HG02759 (cell line): ENCODE measurements around the gene EIF3M.
A peak's percentile ranks its signal among the peaks of the same experiment; 100 is the strongest.

Experiments used
- ATAC-seq: cut with Tn5 transposase; IDR thresholded peaks from one replicate; pipeline ENCODE4 v1.9.1; 2021; ENCODE audit warnings: mild to moderate bottlenecking, moderate library complexity; ENCODE audit not compliant: unreplicated experiment

EIF3M gene

DNA sequence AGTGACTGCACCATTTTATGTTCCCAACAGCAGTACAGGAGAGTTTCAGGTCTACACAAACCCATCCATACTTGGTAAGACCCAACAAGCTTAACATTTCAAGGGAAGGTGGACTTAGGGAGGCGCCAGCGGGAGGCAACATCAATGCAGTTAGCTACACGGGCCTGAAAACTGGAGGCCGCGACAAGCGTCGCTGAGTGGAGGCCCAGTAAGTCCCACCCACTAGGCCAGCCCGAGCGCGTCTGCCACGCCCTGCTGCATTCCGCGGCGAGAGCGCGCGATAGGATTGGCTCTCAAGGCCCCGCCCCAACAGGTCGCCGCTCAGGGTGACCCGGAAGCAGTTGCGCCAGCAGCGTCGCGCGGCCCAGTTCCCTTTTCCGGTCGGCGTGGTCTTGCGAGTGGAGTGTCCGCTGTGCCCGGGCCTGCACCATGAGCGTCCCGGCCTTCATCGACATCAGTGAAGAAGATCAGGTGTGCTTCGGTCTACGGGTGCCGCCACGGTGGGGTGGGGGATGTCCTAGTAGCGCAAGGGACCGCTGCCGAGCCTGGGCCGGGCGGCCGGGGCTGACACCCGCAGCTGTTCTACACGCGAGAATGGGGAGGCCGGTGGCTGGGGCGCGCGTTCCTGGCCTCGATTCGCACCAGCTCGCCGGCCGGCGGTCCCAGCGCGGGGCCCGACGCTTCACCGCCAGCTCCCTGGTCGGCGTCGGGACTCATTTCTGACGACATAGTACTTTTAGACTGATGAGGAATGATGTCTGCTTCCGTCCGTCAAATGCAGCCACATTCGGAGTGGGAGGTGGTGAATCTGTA lies at the start of gene EIF3M:
EIF3M (plus strand) TSS at position 373 of the 813 bp plus-strand sequence; CDS start at position 430, 57 bp downstream.
- ATAC-seq, result peak; percentile 98

- no peak for ATAC-seq
Measured at GRCh38 chr11:32538804-32539203, 44.8 kb upstream of the EIF3M start.

- ATAC-seq, result no peak
Measured at GRCh38 chr11:32549611-32550187, 33.9 kb upstream of the EIF3M start.

DNA sequence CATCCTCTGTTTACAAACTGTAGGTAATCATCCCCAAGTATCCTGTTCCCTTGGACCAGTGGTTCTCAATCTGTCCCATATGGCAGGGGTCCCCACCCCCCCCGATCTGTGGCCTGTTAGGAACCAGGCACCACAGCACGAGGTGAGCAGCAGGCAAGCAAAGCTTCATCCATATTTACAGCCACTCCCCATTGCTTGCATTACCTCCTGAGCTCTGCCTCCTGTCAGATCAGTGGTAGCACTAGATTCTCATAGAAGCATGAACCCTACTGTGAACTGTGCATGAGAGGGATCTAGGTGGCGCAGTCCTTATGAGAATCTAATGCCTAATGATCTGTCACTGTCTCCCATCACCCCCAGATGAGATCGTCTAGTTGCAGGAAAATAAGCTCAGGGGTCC lies 33.4 kb upstream of the EIF3M start:
- ATAC-seq, result no peak

DNA sequence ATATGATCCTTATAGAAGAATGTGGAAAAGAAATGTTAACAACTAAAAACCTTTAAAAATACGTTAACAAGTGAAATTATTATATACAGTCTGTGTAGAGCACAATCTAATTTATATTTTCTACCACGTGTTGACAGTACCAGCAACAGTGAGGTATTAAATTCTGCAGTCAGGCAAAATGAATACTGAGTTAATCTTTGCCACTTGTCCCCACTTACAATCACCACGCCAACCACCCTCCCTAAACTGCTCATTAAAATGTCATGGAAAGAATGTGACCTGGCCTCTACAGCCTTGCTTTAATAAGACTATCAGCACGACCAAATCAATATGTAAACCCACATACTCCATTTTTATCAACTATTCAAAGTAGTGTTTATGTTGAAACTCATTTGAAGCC lies 28.5 kb upstream of the EIF3M start:
- ATAC-seq, result no peak

GRCh38 chr11:32555895-32556294 lies 27.7 kb upstream of the EIF3M start:
- no peak for ATAC-seq

GRCh38 chr11:32561835-32562234 lies 21.8 kb upstream of the EIF3M start:
- ATAC-seq, result no peak

GRCh38 chr11:32562839-32563599 lies 20.6 kb upstream of the EIF3M start:
- ATAC-seq, result no peak

GRCh38 chr11:32563600-32563959 lies 20.1 kb upstream of the EIF3M start:
- no peak for ATAC-seq

- no peak for ATAC-seq
Measured at GRCh38 chr11:32566517-32566916, 17.1 kb upstream of the EIF3M start.

GRCh38 chr11:32567154-32567553 lies 16.5 kb upstream of the EIF3M start:
- ATAC-seq, result no peak

- ATAC-seq, result no peak
Measured at GRCh38 chr11:32569313-32569881, 14.2 kb upstream of the EIF3M start.

DNA sequence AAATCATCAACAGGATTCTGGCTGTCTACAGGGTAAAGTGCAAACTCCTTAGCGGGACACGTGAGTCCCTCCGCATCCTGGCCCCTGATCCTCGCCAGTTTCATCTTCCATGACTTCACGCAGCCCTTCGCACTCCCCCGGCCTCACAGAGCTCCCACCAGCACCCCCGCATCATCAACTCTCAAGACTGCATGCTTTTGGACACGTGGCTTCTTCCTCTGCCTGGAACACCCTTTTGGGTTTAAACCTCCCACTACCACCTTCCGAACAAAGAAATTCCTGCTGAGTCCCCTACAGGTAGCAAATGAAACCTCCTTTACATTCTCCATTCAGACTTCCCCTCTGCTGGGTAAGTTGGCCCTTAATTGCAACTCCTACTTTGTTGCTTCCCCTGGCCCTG lies 12.6 kb upstream of the EIF3M start:
- no peak for ATAC-seq

DNA sequence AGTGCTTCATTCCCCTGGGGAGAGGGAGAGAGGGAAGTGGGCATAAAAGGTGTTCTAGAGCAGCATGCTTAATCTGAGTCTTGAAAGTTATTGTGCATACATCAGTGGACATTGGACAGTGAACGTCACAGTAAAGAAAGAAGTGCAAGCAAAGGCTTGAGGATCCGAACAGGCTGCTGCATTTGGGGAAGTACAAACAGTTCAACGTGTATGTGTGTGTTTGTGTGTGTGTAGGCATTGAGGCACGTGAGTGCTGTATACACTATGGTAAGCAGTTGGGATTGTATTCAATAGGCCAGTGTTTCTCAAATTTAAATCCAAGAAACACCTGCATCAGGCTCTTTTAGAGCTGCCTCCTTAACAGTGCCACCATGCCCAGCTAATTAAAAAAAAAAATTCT lies 10.4 kb upstream of the EIF3M start:
- no peak for ATAC-seq

DNA sequence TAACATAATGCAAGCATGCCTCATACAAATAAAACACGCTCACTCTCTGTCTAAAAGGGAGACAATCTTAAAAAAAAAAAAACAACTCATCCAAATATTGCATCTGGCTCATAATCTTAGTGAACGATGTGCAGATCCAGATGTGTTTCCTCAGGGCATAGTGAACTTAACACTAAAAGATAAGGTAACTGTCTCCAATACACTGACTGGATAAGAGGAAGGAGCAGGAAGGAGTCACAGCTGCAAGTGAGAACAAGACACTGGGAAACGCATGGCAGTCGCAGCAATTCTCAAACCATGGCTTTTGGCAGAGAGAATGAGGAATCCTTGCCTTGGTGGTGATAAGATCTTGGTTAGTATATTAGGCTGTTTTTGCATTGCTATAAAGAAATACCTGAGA lies 9.2 kb upstream of the EIF3M start:
- ATAC-seq, result no peak

DNA sequence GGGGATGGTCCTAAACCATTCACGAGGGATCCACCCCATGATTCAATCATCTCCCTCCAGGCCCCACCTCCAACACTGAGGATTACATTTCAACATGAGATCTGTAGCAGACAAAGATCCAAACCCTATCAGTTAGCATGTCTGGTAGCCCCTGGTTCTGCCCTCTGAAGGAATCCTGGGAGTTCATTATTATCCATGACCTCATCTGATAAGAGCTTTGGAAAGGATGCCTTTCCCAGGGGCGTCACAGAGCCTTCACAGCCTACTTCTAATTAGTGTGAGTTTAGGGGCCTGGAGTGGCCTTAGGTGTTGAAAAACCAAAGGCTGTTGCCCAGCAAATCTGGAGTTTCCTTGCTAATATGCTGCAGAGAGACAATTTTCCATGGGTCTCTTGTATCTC lies 8.6 kb upstream of the EIF3M start:
- ATAC-seq, result no peak

DNA sequence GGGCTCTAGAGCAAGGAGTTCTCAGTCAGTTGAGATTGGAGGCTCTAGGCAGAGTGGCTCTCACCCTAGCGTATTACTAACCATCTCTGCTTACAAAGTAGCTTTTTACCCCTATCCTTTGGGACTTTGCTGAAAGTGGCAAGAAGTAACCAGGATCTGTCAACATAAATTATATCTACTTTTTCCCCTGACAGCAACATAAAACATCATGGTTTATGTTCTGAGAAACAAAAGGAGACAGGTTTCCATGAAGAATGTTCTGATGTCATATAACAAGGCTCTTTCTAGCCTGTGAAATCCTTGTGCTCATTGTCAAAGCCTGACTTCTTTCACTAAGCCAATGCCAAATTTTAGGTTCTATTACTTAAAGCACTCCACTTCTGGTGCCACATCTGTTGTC lies 7.2 kb upstream of the EIF3M start:
- no peak for ATAC-seq

- no peak for ATAC-seq
Measured at GRCh38 chr11:32580967-32581366, 2.7 kb upstream of the EIF3M start.

GRCh38 chr11:32581556-32581955 lies 2.1 kb upstream of the EIF3M start:
- no peak for ATAC-seq

GRCh38 chr11:32584921-32585320 lies 1.3 kb downstream of the EIF3M start:
- no peak for ATAC-seq

DNA sequence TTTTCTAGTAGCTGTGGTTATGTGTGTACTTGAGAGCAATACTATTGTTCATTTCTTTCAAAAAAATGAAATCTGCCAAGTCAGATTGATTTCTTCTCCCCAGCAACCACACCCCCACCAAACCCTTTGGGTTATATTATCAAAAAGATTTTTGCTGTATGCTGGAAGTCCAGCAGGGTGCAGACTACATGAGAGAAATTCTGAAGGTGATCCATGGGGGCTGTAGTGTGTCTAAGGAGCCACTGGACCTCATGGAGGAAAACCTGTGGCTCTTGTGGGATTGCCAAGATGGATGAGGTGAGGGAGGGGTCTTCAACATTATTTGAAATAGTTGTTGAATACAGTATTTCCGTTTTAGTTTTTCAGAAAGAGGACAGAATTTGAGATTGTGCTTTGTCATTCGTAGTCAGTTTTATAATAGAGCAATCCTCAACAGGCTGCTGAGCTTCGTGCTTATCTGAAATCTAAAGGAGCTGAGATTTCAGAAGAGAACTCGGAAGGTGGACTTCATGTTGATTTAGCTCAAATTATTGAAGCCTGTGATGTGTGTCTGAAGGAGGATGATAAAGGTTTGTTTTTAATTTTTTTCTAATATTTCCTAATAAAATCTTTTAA lies 3.1 kb downstream of the EIF3M start:
- ATAC-seq, result no peak
